Ascending aorta (tissue), 2 donors: Measurements from ENCODE around the gene ANKRD11. TPM values are rescaled to one million over a fixed set of nuclear protein-coding genes. Genes with fewer than 3 reads are reported as not detected.
"Not testable (repeated sequence)": the region's sequence is repeated elsewhere in the genome, so short reads cannot be mapped to it uniquely, and the experiment has no call there.

Experiments
- DNase-seq, 2 donors: peaks; one replicate each; pipeline ENCODE4 v3.0.0-alpha.2; 2019; ENCODE audit warnings: low spot score in 2 of 2
- H3K27ac ChIP-seq, 2 donors: fragments of 200-600 bp; sonication (generic); one replicate each; pipeline ENCODE4 v1.5.1; 2016 to 2017; ENCODE audit warnings: mild to moderate bottlenecking in 1 of 2
- H3K27me3 ChIP-seq: fragments of 200-600 bp; sonication (generic); one replicate; pipeline ENCODE4 v1.5.1; 2017
- H3K36me3 ChIP-seq, 2 donors: fragments of 200-600 bp; sonication (generic); one replicate each; pipeline ENCODE4 v1.5.1; 2016
- H3K4me1 ChIP-seq, 2 donors: fragments of 200-600 bp; sonication (generic); one replicate each; pipeline ENCODE4 v1.5.1; 2016 to 2017; ENCODE audit warnings: mild to moderate bottlenecking in 1 of 2
- H3K4me3 ChIP-seq, 2 donors: fragments of 200-600 bp; sonication (generic); one replicate each; pipeline ENCODE4 v1.5.1; 2016 to 2017; ENCODE audit warnings: mild to moderate bottlenecking in 1 of 2
- H3K9me3 ChIP-seq, 2 donors: fragments of 200-600 bp; sonication (generic); one replicate each; pipeline ENCODE4 v1.5.1; 2016
- CTCF ChIP-seq, 3 experiments: fragments of 200-600 bp in 2 of 3; fragments of 450-650 bp in 1 of 3; sonication (generic) in 2 of 3; IDR thresholded peaks; one replicate each; pipeline ENCODE4 v1.5.1; 2016 to 2019; ENCODE audit warnings: antibody characterized with exemption in 3 of 3, mild to moderate bottlenecking in 1 of 3, moderate library complexity in 1 of 3
- intact Hi-C: fragments of 100-400 bp; cut with DNase I; formaldehyde crosslinking; loops from one replicate; pipeline ENCODE4 v1.15.1; 2023
- total RNA-seq: library from RNA; depleted of rRNA; stranded (reverse); fragments of >200 nt; gene quantifications from one replicate; pipeline ENCODE4 v1.1.0, GENCODE V29; 2016

ANKRD11 gene
- total RNA-seq, 1 donor from 2014 or later = 124 TPM

- no peaks in the 10 kb centered on the region for H3K9me3 ChIP-seq
- H3K27me3 ChIP-seq = no peaks in the 10 kb centered on the region
- H3K36me3 ChIP-seq = no peaks in the 10 kb centered on the region
- no peak for DNase-seq
- TF ChIP-seq CTCF (IDR thresholded peaks at IDR 0.05) = no peak
- H3K4me1 ChIP-seq = peaks cover 0 to 16% of the 10 kb centered on the region in 2 donors
- H3K27ac ChIP-seq = no peak overlapping the region
- H3K4me3 ChIP-seq = no peak overlapping the region
- intact Hi-C loops = no loop called here
Measured at GRCh38 chr16:89436366-89436765, 54.0 kb downstream of the ANKRD11 start.

GRCh38 chr16:89435059-89435458, 55.3 kb downstream of the ANKRD11 start:
- H3K27ac ChIP-seq, H3K9me3 ChIP-seq, H3K36me3 ChIP-seq, DNase-seq, H3K27me3 ChIP-seq, intact Hi-C loops, H3K4me3 ChIP-seq: not testable (repeated sequence)
- H3K4me1 ChIP-seq = peaks cover 0 to 24% of the 10 kb centered on the region in 2 donors

- Histone ChIP-seq H3K27ac (no peak overlapping the region), H3K4me1 (peaks cover 0 to 24% of the 10 kb centered on the region in 2 donors), H3K36me3 (no peaks in the 10 kb centered on the region), H3K27me3 (no peaks in the 10 kb centered on the region), H3K9me3 (no peaks in the 10 kb centered on the region), H3K4me3 (no peak overlapping the region)
- TF ChIP-seq CTCF (IDR thresholded peaks at IDR 0.05) = no peak
- no peak for DNase-seq
- intact Hi-C loops = no loop called here
Measured at GRCh38 chr16:89434490-89434889, 55.9 kb downstream of the ANKRD11 start.

- H3K4me3 ChIP-seq, DNase-seq, H3K9me3 ChIP-seq, H3K27me3 ChIP-seq, H3K27ac ChIP-seq, H3K36me3 ChIP-seq, intact Hi-C loops: not testable (repeated sequence)
- peaks cover 0 to 24% of the 10 kb centered on the region in 2 donors for H3K4me1 ChIP-seq
Measured at GRCh38 chr16:89433363-89433984, 56.9 kb downstream of the ANKRD11 start.

GRCh38 chr16:89431630-89432029, 58.7 kb downstream of the ANKRD11 start:
- H3K9me3 ChIP-seq = no peaks in the 10 kb centered on the region
- no peaks in the 10 kb centered on the region for H3K27me3 ChIP-seq
- intact Hi-C loops = no loop called here
- peaks cover 0 to 24% of the 10 kb centered on the region in 2 donors for H3K4me1 ChIP-seq
- H3K27ac ChIP-seq = no peak overlapping the region
- H3K36me3 ChIP-seq = no peaks in the 10 kb centered on the region
- TF ChIP-seq CTCF (IDR thresholded peaks at IDR 0.05) = no peak
- DNase-seq = no peak
- H3K4me3 ChIP-seq = no peak overlapping the region

GRCh38 chr16:89431158-89431584, 59.2 kb downstream of the ANKRD11 start:
- no peak for TF ChIP-seq CTCF (IDR thresholded peaks at IDR 0.05)
- intact Hi-C loops = no loop called here
- Histone ChIP-seq H3K4me3 (no peak overlapping the region), H3K27ac (no peak overlapping the region), H3K9me3 (no peaks in the 10 kb centered on the region), H3K36me3 (no peaks in the 10 kb centered on the region), H3K4me1 (peaks cover 0 to 24% of the 10 kb centered on the region in 2 donors), H3K27me3 (no peaks in the 10 kb centered on the region)
- no peak for DNase-seq
